ENCODE measurements around the gene FOCAD.

- TF ChIP-seq POLR2AphosphoS5 (IDR thresholded peaks at IDR 0.05; ENCODE audit: low read depth, low read length) = no peak
- no peak for TF ChIP-seq TAF1 (IDR thresholded peaks at IDR 0.05; ENCODE audit: low read depth, low read length)
- TF ChIP-seq POLR2A (IDR thresholded peaks at IDR 0.05; ENCODE audit: low read depth, low read length) = no peak
- TF ChIP-seq POU2F2 (IDR thresholded peaks at IDR 0.05; ENCODE audit: low read depth, low read length) = no peak
Measured at GRCh38 chr9:20835377-20836286, 151.6 kb downstream of the FOCAD start.

All from GM12891 (cell line).